ENCODE data around the gene ERVW-1.

The ERVW-1 gene

DNA sequence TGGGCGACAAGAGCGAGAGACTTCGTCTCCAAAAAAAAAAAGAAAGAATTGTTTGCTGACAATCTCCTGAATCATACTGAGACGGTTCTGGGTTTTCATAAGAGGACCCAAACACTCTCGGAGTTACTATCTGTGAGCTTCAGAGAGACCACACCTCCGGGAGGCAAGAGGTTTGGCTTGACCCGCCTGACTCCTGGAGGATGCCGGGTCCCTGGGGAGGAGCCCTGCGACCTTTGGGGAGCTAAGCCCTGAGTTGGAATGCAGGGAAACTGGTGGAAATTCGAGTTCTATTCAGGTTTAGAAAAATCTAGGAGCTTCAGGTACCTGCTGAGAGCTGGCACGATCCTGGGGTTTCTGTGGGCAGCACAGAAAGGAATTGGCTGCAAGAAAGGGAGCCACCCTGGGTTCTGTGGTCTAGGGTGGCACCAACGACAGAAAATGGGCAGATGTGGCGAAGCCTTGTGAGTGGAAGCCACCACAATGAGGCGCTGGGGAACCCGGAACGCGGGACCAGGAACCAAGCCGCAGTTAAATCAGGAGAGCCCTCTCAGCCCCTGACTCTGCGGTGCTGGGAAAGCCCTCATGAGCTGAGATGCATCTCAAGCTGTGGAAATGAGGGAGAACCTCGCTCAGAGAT, 52.3 kb downstream of the ERVW-1 start:
- DNase-seq (ENCODE audit: low spot score): no peak

DNA sequence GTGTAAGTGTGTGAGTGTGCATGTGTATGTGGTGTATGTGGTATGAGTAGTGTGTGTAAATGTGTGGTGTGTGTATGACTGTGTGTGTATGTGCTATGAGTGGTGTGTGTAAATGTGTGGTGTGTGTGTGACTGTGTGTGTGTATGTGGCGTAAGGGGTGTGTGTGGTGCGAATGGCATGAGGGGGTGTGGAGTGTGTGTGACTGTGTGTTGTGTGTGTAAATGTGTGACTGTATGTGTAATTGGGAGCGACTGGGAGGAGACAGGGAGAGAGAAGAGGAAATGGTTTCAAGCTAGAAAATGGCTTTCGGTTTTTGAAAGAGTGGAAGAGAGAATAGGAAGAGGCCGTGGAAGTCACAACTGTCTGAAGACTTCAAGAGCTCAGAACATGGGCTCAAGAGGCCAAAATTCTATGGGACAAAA, 54.0 kb downstream of the ERVW-1 start:
- no peak for DNase-seq (ENCODE audit: low spot score)

DNA sequence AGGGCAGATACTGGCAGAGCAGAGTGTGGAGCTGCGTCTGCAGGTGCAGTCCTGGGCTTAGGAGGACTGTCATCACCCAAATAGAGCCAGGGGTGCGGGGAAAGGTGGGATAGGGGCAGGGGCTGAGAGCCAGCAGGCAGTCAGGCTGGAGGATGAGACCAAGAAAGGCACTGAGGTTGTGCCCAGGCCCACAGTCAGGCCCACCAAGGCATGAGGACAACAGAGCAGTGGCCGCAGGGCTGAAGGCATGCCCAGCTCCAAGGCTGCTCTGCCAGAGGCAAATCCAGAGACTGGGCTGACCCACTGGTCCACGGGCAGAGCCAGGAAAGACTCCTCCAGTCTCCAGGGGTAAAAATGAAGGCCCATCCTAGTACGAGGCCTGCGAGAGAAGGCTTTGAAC, 54.8 kb downstream of the ERVW-1 start:
- DNase-seq (ENCODE audit: low spot score): no peak

DNA sequence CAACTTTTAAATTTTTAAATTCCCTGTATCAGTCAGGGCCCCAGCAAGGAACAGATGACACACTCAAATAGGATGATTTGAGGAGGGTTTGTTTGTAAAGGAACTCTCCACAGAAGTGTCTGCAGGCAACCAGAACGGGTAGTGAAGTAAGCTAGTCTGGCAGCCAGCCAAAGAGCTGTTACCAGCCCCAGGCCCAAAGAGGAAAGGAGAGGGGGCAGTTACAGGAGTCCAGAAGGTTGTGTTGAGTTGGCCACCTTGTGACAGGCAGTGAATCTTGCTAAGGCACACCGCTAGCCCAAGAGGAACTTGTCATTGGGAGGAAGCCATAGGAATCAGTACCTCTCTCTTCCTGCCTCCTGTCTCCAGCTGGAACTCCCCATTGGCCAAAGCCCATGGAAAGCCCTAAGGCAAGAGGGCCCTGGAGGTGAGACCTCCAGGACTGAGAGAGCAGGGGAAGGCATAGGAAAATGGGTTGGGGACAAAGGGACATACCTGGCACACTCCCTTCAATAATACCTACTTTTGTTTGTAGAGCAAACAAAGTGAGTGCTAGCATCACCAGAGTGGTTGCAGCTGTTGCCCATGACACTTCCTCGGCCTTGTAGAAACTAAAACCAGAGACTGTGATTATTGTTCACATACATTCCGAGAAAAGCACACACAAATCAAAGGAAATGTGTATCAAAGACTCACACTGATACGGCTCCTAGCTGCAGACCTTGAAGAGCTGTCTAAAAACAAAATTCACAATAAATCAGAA, 55.9 kb downstream of the ERVW-1 start:
- DNase-seq (ENCODE audit: low spot score): no peak
